ENCODE data around the gene SLX4IP. TPM values are rescaled to one million over a fixed set of nuclear protein-coding genes. Genes with fewer than 3 reads are reported as not detected.
A peak's percentile ranks its signal among the peaks of the same experiment; 100 is the strongest.

Gene SLX4IP
- total and polyA plus RNA-seq, 2 of the 13 experiments (the other 11 are each of a cell fraction or from before 2014, with no cell fraction given): 3.6 to 7.3 TPM

DNA sequence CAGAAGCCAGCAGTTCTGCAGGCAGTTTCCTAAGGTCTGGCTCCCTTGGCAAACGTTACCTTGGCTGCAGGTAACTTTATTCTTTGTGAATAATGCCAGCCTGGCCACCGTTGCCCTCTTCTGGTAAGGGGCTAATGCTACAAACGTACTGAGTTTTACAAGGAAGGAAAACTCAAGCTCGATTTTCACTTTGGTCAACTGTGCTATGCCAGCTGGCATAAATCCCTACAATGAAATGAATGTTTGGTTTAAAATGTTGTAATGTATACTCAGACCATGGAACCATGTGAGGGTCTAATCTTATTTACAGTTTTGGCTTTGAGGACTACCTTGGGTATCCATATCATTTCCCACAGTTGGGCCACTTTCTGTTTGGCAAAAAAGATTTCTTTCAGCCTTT, 101.4 kb downstream of the SLX4IP start (continued):
- TF ChIP-seq ZFP37 (CRISPR knock-in tag; IDR thresholded peaks at IDR 0.05; ENCODE audit: borderline replicate concordance) (no peak), ZNF746 (CRISPR knock-in tag; IDR thresholded peaks at IDR 0.05) (no peak), RXRB (CRISPR knock-in tag; IDR thresholded peaks at IDR 0.05; ENCODE audit: borderline replicate concordance) (peak; percentile 41; the same call in 1 of the 2 replicates), HNRNPK (IDR thresholded peaks at IDR 0.05; ENCODE audit: low read depth, low read length, poor library complexity, severe bottlenecking) (no peak), ELF3 (CRISPR knock-in tag; IDR thresholded peaks at IDR 0.05) (peak; percentile 59; the same call in 1 of the 2 replicates), ZNF512B (CRISPR knock-in tag; IDR thresholded peaks at IDR 0.05; ENCODE audit: borderline replicate concordance) (no peak), ZNF34 (CRISPR knock-in tag; IDR thresholded peaks at IDR 0.05; ENCODE audit: borderline replicate concordance) (no peak), MTA3 (CRISPR knock-in tag; IDR thresholded peaks at IDR 0.05) (no peak), ZNF17 (CRISPR knock-in tag; IDR thresholded peaks at IDR 0.05) (no peak), GLMP (CRISPR knock-in tag; IDR thresholded peaks at IDR 0.05; ENCODE audit: borderline replicate concordance) (no peak), ZNF10 (CRISPR knock-in tag; IDR thresholded peaks at IDR 0.05; ENCODE audit: borderline replicate concordance, low read depth) (no peak), ZEB1 (IDR thresholded peaks at IDR 0.05; ENCODE audit: insufficient replicate concordance, low read depth) (peak; percentile 39), RAD21 (CRISPR knock-in tag; IDR thresholded peaks at IDR 0.05) (peak; percentile 76), IKZF1 (IDR thresholded peaks at IDR 0.05) (no peak), ATF7-NPFF (CRISPR knock-in tag; IDR thresholded peaks at IDR 0.05; ENCODE audit: low read depth) (no peak), ZNF253 (CRISPR knock-in tag; IDR thresholded peaks at IDR 0.05; ENCODE audit: borderline replicate concordance) (no peak), CBFB (CRISPR knock-in tag; IDR thresholded peaks at IDR 0.05) (no peak), NR2C2 (CRISPR knock-in tag; IDR thresholded peaks at IDR 0.05; ENCODE audit: borderline replicate concordance) (no peak), SIX1 (CRISPR knock-in tag; IDR thresholded peaks at IDR 0.05; ENCODE audit: borderline replicate concordance) (peak; percentile 12; the same call in 1 of the 2 replicates), SYNCRIP (IDR thresholded peaks at IDR 0.05; ENCODE audit: insufficient read depth, low read depth, low read length) (no peak), ZNF20 (CRISPR knock-in tag; IDR thresholded peaks at IDR 0.05) (no peak), RFX5 (IDR thresholded peaks at IDR 0.05; ENCODE audit: low read depth, low read length) (no peak), ZSCAN31 (CRISPR knock-in tag; IDR thresholded peaks at IDR 0.05; ENCODE audit: low read depth) (no peak), TP53 (CRISPR knock-in tag; conservative IDR thresholded peaks at IDR 0.05) (0 out of 2 replicates have a peak, but pooled peaks have one; percentile 45), PAX8 (CRISPR knock-in tag; IDR thresholded peaks at IDR 0.05; ENCODE audit: borderline replicate concordance) (no peak)
- TF ChIP-seq, protein P1, sequence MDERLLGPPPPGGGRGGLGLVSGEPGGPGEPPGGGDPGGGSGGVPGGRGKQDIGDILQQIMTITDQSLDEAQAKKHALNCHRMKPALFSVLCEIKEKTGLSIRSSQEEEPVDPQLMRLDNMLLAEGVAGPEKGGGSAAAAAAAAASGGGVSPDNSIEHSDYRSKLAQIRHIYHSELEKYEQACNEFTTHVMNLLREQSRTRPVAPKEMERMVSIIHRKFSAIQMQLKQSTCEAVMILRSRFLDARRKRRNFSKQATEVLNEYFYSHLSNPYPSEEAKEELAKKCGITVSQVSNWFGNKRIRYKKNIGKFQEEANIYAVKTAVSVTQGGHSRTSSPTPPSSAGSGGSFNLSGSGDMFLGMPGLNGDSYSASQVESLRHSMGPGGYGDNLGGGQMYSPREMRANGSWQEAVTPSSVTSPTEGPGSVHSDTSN (CRISPR knock-in tag; IDR thresholded peaks at IDR 0.05): no peak
